ENCODE measurements around the gene NEK4. TPM values are rescaled to one million over a fixed set of nuclear protein-coding genes. Genes with fewer than 3 reads are reported as not detected.
A peak's percentile ranks its signal among the peaks of the same experiment; 100 is the strongest.
"Not testable (repeated sequence)": the region's sequence is repeated elsewhere in the genome, so short reads cannot be mapped to it uniquely, and the experiment has no call there.

The NEK4 gene
- total RNA-seq, 2 donors from 2014 or later, result 7.3 to 14.7 TPM

DNA sequence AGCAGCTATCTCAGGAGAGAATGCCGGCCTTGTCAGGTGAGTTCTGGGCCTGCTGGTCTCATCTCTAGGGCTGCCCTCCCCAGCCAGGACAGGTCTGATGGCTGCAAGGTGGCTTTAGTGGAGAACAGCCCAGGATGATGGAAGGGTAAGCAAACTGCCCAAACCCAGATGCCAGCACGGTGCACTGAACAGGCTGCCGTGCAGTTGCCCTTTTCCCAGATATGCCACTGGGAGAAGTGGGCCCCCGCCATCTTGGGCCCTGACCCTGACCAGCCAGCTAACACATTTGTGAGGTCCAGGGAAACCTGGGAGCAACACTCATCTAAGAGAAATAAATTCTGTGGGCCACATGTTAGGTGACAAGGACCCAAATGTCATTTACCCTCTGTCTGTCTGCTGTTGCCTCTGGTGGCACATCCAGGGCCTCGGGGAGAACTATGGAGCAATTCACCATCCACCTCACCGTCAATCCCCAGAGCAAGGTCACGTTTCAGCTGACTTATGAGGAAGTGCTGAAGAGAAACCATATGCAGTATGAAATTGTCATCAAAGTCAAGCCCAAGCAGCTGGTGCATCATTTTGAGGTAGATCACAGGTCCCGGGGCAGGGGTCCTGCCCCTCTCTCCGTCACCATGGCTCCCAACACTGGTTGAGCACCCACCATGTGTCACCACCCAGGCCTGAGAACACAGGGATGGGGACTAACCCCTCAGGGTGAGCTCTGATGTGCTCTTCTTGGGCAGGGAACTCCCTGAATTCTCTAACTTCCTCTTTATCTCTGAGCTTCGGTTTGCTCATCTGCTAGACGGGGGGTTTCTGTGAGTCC lies 8.5 kb upstream of the NEK4 start:
- H3K4me1 Mint-ChIP-seq, result peaks cover 3% of the 10 kb centered on the region
- DNase-seq, result no peak
- H3K27ac Mint-ChIP-seq, result no peak overlapping the region
- ATAC-seq, result peak; percentile 84
- H3K9me3 ChIP-seq (ENCODE audit: control insufficient read depth, low read length, poor library complexity, severe bottlenecking), result no peaks in the 10 kb centered on the region
- H3K4me3 Mint-ChIP-seq, result no peak overlapping the region
- peaks cover 30% of the 10 kb centered on the region for H3K27me3 Mint-ChIP-seq
- H3K36me3 Mint-ChIP-seq (ENCODE audit: low read depth), result peaks cover 3% of the 10 kb centered on the region

DNA sequence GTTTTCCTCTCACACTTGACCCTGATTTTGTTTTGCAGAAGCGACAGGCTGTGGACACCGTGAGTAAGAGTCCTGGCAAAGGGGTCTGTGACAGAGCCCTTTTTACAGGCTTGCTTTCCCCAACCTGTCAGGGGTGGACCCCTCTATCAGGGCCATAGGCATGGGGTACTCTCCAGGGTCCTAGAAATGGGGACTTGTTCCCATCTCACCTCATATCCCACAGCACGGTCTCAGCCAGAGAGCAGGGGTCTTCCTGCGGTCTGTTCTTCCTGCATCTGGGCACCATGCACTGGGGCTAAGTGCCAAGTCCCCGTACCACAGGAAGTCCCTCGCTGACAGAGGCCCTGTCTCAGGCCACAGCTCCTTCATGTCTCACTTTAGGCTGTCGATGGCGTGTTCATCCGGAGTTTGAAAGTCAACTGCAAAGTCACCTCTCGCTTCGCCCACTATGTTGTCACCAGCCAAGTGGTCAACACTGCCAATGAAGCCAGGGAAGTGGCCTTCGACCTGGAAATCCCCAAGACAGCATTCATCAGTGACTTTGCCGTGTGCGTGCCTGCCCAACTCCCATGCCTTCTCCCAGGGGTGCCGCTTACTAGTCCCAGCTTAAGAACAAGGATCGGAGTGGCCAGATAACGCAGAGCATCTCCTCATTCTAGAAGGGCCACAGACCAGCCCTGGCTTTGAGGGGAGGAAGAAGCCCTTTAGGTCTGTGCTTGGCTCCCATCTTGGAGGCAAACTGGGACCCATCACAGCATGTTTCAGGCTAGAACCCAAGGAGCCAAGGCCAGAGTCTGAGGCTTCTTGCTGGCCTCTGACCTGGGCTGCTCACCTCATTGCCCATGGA lies 7.4 kb upstream of the NEK4 start:
- Mint-ChIP-seq H3K27me3 (peaks cover 22% of the 10 kb centered on the region), H3K4me3 (no peak overlapping the region), H3K4me1 (peaks cover 4% of the 10 kb centered on the region), H3K27ac (no peak overlapping the region), H3K36me3 (ENCODE audit: low read depth) (peaks cover 3% of the 10 kb centered on the region)
- ATAC-seq (no peak), DNase-seq (no peak)
- H3K9me3 ChIP-seq (ENCODE audit: control insufficient read depth, low read length, poor library complexity, severe bottlenecking), result no peaks in the 10 kb centered on the region

DNA sequence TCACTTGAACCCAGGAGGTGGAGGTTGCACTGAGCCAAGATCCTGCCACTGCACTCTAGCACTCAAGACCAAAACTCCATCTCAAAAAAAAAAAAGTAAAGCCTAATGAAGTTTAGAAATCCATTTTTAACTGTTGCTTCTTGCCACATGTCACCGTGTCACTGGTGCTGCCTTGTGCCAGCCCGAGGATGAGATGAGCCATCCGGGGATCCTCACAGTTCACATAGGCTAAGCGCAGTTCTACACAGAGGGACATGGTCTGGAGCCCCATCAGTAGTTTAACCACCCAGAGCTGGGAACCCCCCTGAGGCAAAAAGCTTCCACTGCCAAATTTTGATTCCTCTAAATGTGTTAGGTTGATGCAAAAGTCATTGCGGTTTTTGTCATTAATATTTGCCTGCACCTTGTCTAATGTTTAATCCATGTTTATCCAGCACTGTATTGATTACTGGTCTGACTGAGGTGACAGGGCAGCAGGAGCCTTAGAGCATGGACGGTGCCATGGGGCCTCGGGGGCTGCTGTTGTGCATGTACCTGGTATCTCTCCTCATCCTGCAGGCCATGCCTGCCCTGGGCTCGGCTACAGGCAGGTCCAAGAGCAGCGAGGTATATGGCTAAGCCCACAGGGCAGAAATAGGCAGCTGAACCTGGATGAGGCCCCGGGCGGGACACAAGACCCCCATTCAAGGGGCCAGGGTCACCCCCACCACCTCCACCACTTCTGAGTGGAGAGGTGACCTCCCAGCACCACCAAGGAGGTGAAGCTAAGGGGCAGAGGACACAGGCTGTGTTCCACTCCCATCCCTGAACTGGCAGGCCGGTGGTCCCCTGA lies 6.6 kb upstream of the NEK4 start, which contains the start of gene ITIH1:
Gene ITIH1, plus strand, starts transcription at position 473 of the 832 bp plus-strand sequence. Its CDS starts 17 bp downstream, at position 490.
- DNase-seq (no peak), ATAC-seq (no peak)
- Mint-ChIP-seq H3K4me3 (no peak within 1 kb of the TSS), H3K27me3 (peaks cover 13% of the 10 kb centered on the region), H3K4me1 (peaks cover 6% of the 10 kb centered on the region), H3K36me3 (ENCODE audit: low read depth) (peaks cover 3% of the 10 kb centered on the region), H3K27ac (no peak within 1 kb of the TSS)
- H3K9me3 ChIP-seq (ENCODE audit: control insufficient read depth, low read length, poor library complexity, severe bottlenecking), result no peaks in the 10 kb centered on the region

DNA sequence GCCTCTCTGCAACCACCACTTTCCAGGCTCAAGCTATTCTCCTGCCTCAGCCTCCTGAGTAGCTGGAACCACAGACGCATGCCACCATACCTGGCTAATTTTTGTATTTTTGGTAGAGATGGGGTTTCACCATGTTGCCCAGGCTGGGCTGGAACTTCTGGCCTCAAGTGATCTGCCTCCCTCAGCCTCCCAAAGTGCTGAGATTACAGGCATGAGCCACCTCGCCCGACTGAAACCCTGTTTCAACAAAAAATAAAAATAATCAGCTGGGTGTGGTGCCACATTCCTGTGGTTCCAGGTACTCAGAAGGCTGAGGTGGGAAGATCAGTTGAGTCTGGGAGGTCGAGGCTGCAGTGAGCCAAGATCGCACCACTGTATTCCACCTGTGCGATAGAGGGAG lies 5.7 kb upstream of the NEK4 start:
- DNase-seq; H3K36me3 Mint-ChIP-seq (ENCODE audit: low read depth); H3K9me3 ChIP-seq (ENCODE audit: control insufficient read depth, low read length, poor library complexity, severe bottlenecking); ATAC-seq; H3K4me3 Mint-ChIP-seq; H3K4me1 Mint-ChIP-seq; H3K27ac Mint-ChIP-seq: not testable (repeated sequence)
- H3K27me3 Mint-ChIP-seq, result peaks cover 15% of the 10 kb centered on the region

DNA sequence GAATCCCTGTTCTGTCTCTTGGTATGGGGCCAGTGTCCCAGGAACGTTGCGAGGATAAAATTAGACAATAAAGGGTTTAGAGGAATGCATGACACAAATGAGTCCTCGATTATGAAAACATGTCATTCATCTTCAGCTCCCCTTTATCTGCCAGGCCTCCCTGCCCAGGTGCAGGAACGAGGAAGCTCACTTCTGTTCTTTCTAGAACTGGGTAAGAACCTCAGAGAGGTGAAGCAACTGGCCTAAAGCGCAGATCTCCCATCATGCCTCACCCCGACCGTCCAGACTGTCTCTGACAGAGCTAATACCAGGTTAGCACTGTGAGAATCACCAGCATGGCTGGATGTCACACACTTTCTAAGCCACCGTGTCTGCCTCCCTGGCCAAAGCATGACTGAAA lies 5.1 kb upstream of the NEK4 start:
- ATAC-seq, result no peak
- H3K4me3 Mint-ChIP-seq, result no peak overlapping the region
- H3K27ac Mint-ChIP-seq, result no peak overlapping the region
- H3K27me3 Mint-ChIP-seq, result peaks cover 20% of the 10 kb centered on the region
- peaks cover 12% of the 10 kb centered on the region for H3K4me1 Mint-ChIP-seq
- no peak for DNase-seq
- peaks cover 3% of the 10 kb centered on the region for H3K36me3 Mint-ChIP-seq (ENCODE audit: low read depth)
- H3K9me3 ChIP-seq (ENCODE audit: control insufficient read depth, low read length, poor library complexity, severe bottlenecking), result no peaks in the 10 kb centered on the region

DNA sequence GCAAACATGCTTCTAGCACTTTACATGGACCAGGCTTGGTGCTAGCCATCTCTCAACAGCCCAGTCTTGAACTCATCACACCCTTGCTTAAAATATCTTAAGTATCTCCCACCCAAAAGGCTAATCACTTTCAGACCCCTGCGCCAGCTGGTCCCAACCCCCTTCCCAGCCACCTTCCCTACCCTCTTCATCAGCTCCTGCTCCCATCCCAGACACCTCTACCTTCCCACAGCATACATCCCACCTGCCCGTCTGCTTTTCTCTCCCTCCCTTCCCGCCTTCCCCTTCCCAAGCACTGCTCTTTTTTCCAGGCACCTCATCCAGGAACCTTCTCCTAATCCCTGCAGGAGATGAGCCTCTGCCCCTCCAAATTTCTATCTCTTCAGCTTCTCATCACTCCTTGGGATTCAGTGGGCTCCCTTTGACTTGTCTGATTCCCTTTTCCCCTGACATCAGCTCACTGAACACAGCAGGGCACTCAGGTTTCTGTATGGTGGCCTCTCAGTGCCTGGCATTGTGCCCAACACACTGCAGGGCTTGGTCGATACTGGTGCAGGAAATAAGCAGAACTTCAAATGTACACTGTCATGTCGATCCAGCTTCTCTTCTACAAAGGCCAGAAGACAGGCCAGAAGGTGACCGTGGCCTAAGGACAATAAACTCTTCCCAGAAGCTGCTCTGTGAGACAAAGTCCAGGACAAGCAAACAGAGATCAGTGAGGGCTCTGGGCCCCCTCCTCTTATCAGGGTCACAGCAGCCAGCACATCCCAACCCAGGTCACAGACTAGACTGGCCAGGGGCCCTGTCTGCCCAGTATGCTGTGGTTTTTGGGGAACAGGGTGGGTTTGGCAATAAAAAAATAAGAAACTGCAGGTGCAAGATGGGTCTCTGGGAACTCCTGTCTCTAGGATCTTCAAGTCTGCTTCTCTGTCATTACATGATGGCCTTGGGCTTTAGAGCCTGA lies 4.4 kb upstream of the NEK4 start:
- peaks cover 13% of the 10 kb centered on the region for H3K4me1 Mint-ChIP-seq
- DNase-seq, result no peak
- peak overlapping the region; percentile 32 for H3K27ac Mint-ChIP-seq
- peaks cover 3% of the 10 kb centered on the region for H3K36me3 Mint-ChIP-seq (ENCODE audit: low read depth)
- ATAC-seq, result no peak
- peaks cover 20% of the 10 kb centered on the region for H3K27me3 Mint-ChIP-seq
- no peak overlapping the region for H3K4me3 Mint-ChIP-seq
- no peaks in the 10 kb centered on the region for H3K9me3 ChIP-seq (ENCODE audit: control insufficient read depth, low read length, poor library complexity, severe bottlenecking)

DNA sequence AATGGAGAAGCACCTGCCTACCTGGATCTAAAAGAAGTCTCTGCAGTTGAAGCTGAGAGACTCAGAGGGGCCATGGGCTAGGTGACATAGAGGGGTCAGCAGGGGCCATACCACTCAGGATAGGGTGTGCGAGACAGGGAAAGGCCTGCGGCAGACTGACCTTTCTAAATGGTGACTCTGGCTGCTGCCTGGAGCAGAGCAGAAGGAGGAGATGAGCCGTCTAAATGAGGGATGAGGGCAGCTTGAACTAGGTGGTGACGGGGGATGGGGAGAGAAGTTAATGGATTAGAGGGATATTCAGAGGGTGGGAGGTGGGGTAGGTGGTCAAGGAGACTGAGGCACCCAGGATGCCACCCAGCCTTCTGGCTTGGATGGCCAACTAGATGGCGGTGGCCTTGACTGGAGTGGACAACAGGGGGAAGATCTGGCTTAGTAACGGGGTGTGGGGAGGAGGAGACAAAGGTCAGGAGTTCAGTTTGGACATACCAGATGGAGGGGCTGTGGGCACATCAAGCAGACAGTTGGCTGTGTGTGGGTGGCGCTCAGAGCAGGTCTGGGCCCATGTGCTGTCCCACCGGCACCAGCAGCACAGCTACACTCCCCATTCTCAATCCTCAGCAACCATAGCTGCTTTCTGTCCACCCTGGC lies 3.5 kb upstream of the NEK4 start:
- peaks cover 3% of the 10 kb centered on the region for H3K36me3 Mint-ChIP-seq (ENCODE audit: low read depth)
- H3K4me3 Mint-ChIP-seq, result no peak overlapping the region
- DNase-seq (no peak), ATAC-seq (no peak)
- peak overlapping the region; percentile 32 for H3K27ac Mint-ChIP-seq
- H3K27me3 Mint-ChIP-seq, result peaks cover 23% of the 10 kb centered on the region
- H3K9me3 ChIP-seq (ENCODE audit: control insufficient read depth, low read length, poor library complexity, severe bottlenecking), result no peaks in the 10 kb centered on the region
- H3K4me1 Mint-ChIP-seq, result peaks cover 22% of the 10 kb centered on the region

DNA sequence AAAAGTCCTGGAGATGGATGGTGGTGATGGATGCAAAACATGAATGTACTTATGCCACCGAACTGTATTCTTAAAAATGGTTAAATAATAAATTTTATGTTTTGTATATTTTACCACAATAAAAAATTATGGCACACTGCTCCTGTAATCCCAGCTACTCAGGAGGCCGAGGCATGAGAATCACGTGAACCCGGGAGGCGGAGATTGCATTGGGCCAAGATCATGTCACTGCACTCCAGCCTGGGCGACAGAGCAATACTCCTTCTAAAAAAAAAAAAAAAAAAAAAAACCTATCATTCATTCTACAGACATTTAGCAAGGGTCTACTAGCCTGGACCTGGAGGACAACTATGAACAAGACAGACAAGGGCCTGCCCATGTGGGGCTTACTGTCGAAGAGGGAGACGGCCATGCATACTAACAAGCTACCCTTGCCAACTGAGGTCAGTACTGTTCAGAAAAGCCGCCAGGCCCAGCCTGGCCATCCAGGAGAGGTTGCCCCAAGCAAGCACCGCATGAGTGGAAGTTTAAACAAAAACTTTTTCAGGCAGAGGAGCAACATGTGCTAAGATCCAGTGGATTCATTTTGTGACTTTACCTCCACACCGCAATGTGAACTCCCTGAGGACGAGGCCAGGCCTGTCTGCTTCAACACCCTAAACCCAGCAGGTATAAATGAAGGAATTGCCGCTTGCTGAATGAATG lies 2.8 kb upstream of the NEK4 start:
- Mint-ChIP-seq H3K36me3 (ENCODE audit: low read depth) (peaks cover 3% of the 10 kb centered on the region), H3K4me3 (no peak overlapping the region), H3K27ac (no peak overlapping the region), H3K27me3 (peaks cover 23% of the 10 kb centered on the region), H3K4me1 (peaks cover 23% of the 10 kb centered on the region)
- DNase-seq, result no peak
- no peak for ATAC-seq
- no peaks in the 10 kb centered on the region for H3K9me3 ChIP-seq (ENCODE audit: control insufficient read depth, low read length, poor library complexity, severe bottlenecking)

DNA sequence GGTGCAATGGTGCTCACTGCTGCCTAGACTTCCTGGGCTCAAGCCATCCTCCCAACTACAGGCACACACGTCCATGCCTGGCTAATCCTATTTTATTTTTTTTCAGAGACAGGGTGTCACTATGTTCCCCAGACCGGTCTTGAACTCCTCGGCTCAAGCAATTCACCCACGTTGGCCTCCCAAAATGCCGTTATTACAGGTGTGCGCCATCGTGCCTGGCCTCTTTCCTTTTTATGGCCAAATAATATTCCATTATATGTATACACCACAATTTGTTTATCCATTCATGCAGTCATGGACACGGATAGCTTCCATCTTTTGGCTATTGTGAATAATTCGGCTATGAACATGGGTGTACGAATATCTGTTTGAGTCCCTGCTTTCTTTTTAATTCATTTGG lies 962 bp upstream of the NEK4 start:
- ATAC-seq (no peak), DNase-seq (no peak)
- H3K36me3 Mint-ChIP-seq (ENCODE audit: low read depth), result peaks cover 3% of the 10 kb centered on the region
- peak overlapping the region; percentile 91 for H3K27ac Mint-ChIP-seq
- H3K9me3 ChIP-seq (ENCODE audit: control insufficient read depth, low read length, poor library complexity, severe bottlenecking), result no peaks in the 10 kb centered on the region
- H3K4me1 Mint-ChIP-seq, result peaks cover 23% of the 10 kb centered on the region
- peaks cover 23% of the 10 kb centered on the region for H3K27me3 Mint-ChIP-seq
- H3K4me3 Mint-ChIP-seq, result peak overlapping the region; percentile 82

DNA sequence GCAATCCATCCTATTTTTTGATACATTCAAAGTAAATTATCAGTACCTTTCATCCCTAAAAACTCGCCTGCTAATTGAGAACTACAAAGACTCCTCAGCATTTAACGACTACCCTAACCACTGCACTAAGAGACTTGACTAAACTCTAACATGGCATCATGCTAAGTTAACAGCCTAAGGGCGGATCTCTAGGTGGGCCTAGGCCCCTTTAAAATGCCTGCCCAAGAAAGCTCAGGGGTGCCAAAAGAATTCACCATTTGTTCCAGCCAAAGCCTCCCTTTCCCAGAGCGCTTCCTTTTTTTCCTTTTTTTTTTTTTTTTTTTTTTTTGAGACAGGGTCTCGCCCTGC lies 568 bp upstream of the NEK4 start:
- peaks cover 3% of the 10 kb centered on the region for H3K36me3 Mint-ChIP-seq (ENCODE audit: low read depth)
- ATAC-seq, result no peak

DNA sequence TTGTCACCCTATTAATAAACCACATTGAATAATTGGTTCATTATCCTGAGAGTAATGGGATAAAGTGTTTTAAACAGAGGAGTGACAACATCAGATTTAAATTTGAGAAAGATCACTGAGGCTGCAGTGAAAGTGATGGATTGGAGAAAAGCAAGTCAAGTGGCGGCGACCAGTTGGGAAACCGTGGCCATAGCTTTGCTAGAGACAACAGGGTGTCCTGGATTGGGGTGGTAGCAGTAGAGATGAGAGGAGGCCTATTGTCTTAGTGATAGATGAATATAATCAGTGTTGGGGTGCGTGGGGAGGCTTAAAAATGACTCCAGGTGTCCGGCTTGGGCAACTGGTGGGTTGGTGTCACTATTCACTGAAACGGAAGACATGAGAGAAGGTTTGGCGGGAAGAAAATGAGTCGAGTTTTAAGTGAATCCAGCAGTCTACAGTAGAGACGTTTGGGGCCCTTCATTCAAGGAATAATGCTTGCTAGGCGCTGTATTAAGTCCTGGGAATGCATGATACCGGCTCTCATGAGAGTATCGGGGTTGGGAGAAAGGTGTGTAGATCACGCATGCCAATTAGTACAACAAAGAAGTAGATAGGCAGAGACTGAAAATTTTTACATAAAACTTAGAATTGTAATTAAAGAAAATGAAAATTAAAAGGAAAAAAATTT lies 819 bp downstream of the NEK4 start:
- ATAC-seq (no peak), DNase-seq (no peak)
- peaks cover 23% of the 10 kb centered on the region for H3K4me1 Mint-ChIP-seq
- H3K27me3 Mint-ChIP-seq, result peaks cover 23% of the 10 kb centered on the region
- H3K9me3 ChIP-seq (ENCODE audit: control insufficient read depth, low read length, poor library complexity, severe bottlenecking), result no peaks in the 10 kb centered on the region
- no peaks in the 10 kb centered on the region for H3K36me3 Mint-ChIP-seq (ENCODE audit: low read depth)
- peak overlapping the region; percentile 91 for H3K27ac Mint-ChIP-seq
- H3K4me3 Mint-ChIP-seq, result peak overlapping the region; percentile 82

More for the DNA sequence above, 568 bp upstream of the NEK4 start:
- Mint-ChIP-seq H3K4me1 (peaks cover 23% of the 10 kb centered on the region), H3K27ac (peak overlapping the region; percentile 91), H3K27me3 (peaks cover 23% of the 10 kb centered on the region), H3K4me3 (peak overlapping the region; percentile 82)
- H3K9me3 ChIP-seq (ENCODE audit: control insufficient read depth, low read length, poor library complexity, severe bottlenecking), result no peaks in the 10 kb centered on the region
- no peak for DNase-seq

Measured in T-helper 17 cell (primary cell).